ENCODE data around the gene KRTAP17-1. TPM values are rescaled to one million over a fixed set of nuclear protein-coding genes. Genes with fewer than 3 reads are reported as not detected.

Gene KRTAP17-1
- total RNA-seq, 2 experiments from 2014 or later: not detected

- Histone ChIP-seq H3K36me3 (ENCODE audit: insufficient read depth, low read length) (no peaks in the 10 kb centered on the region), H3K9me3 (ENCODE audit: low read length) (no peaks in the 10 kb centered on the region), H3K4me3 (ENCODE audit: low read depth, low read length, poor library complexity, severe bottlenecking) (no peak overlapping the region), H4K20me1 (ENCODE audit: insufficient read depth, low read length) (no peaks in the 10 kb centered on the region), H3K9me2 (ENCODE audit: insufficient read depth, low read length) (no peaks in the 10 kb centered on the region), H3K4me2 (ENCODE audit: low read length) (no peak overlapping the region), H3K79me2 (ENCODE audit: insufficient read depth, low read depth, low read length) (no peaks in the 10 kb centered on the region), H3K27ac (ENCODE audit: low read depth, low read length, poor library complexity, severe bottlenecking) (no peak overlapping the region), H3K4me1 (ENCODE audit: insufficient read depth, low read length, poor library complexity, severe bottlenecking) (no peaks in the 10 kb centered on the region), H2AFZ (ENCODE audit: low read length) (no peak overlapping the region)
- no peak for TF ChIP-seq EZH2phosphoT487 (IDR thresholded peaks at IDR 0.05; ENCODE audit: borderline replicate concordance, low read depth, low read length)
- TF ChIP-seq, protein P1, sequence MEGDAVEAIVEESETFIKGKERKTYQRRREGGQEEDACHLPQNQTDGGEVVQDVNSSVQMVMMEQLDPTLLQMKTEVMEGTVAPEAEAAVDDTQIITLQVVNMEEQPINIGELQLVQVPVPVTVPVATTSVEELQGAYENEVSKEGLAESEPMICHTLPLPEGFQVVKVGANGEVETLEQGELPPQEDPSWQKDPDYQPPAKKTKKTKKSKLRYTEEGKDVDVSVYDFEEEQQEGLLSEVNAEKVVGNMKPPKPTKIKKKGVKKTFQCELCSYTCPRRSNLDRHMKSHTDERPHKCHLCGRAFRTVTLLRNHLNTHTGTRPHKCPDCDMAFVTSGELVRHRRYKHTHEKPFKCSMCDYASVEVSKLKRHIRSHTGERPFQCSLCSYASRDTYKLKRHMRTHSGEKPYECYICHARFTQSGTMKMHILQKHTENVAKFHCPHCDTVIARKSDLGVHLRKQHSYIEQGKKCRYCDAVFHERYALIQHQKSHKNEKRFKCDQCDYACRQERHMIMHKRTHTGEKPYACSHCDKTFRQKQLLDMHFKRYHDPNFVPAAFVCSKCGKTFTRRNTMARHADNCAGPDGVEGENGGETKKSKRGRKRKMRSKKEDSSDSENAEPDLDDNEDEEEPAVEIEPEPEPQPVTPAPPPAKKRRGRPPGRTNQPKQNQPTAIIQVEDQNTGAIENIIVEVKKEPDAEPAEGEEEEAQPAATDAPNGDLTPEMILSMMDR (conservative IDR thresholded peaks at IDR 0.05; ENCODE audit: low read length): no peak
- POLR2A ChIA-PET: no interaction called here
- no peak for DNase-seq (ENCODE audit: low spot score)
- intact Hi-C loops (cut with micrococcal nuclease; ENCODE audit: unreplicated experiment): no loop called here
- CTCF ChIA-PET (ENCODE audit: unreplicated experiment): no interaction called here
- BruUV-seq (replicated peaks): no TSS peak
Observed at GRCh38 chr17:41298458-41299135, 16.9 kb downstream of the KRTAP17-1 start.

DNA sequence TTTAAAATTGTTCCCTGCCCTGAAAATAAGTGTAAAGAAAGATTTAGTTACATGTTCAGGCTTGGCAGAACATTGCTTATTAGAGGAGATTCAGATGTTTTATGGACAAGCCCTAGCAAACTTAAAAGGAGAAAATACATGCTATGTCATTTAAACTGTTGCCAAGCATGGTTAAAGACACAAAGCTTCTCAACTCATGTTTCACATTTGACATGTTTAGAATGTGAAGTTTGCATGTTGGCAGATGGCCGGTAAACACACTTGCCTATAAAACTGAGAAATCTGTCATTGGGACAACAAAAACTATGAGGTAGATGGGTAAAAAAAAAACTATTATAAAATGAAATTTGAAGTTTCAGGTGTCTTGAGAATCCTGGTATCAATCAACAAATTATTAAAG, 18.7 kb downstream of the KRTAP17-1 start:
- ChIA-PET POLR2A (no interaction called here), CTCF (ENCODE audit: unreplicated experiment) (no interaction called here)
- DNase-seq (ENCODE audit: low spot score): no peak
- Histone ChIP-seq H3K36me3 (ENCODE audit: insufficient read depth, low read length) (no peaks in the 10 kb centered on the region), H3K4me3 (ENCODE audit: low read depth, low read length, poor library complexity, severe bottlenecking) (no peak overlapping the region), H3K9me2 (ENCODE audit: insufficient read depth, low read length) (no peaks in the 10 kb centered on the region), H3K4me1 (ENCODE audit: insufficient read depth, low read length, poor library complexity, severe bottlenecking) (no peaks in the 10 kb centered on the region), H2AFZ (ENCODE audit: low read length) (no peak overlapping the region), H3K79me2 (ENCODE audit: insufficient read depth, low read depth, low read length) (no peaks in the 10 kb centered on the region), H3K27ac (ENCODE audit: low read depth, low read length, poor library complexity, severe bottlenecking) (no peak overlapping the region), H3K4me2 (ENCODE audit: low read length) (no peak overlapping the region), H4K20me1 (ENCODE audit: insufficient read depth, low read length) (no peaks in the 10 kb centered on the region), H3K9me3 (ENCODE audit: low read length) (no peaks in the 10 kb centered on the region)
- intact Hi-C loops (cut with micrococcal nuclease; ENCODE audit: unreplicated experiment): no loop called here
- TF ChIP-seq, protein P1 (conservative IDR thresholded peaks at IDR 0.05; ENCODE audit: low read length): no peak
- no peak for TF ChIP-seq EZH2phosphoT487 (IDR thresholded peaks at IDR 0.05; ENCODE audit: borderline replicate concordance, low read depth, low read length)
- no TSS peak for BruUV-seq (replicated peaks)

- POLR2A ChIA-PET: no interaction called here
- H3K4me2 ChIP-seq (ENCODE audit: low read length): no peak overlapping the region
- H3K9me3 ChIP-seq (ENCODE audit: low read length): no peaks in the 10 kb centered on the region
- DNase-seq (ENCODE audit: low spot score): no peak
- intact Hi-C loops (cut with micrococcal nuclease; ENCODE audit: unreplicated experiment): no loop called here
- no peaks in the 10 kb centered on the region for H3K4me1 ChIP-seq (ENCODE audit: insufficient read depth, low read length, poor library complexity, severe bottlenecking)
- CTCF ChIA-PET (ENCODE audit: unreplicated experiment): no interaction called here
- H3K36me3 ChIP-seq (ENCODE audit: insufficient read depth, low read length): no peaks in the 10 kb centered on the region
- no peak for TF ChIP-seq EZH2phosphoT487 (IDR thresholded peaks at IDR 0.05; ENCODE audit: borderline replicate concordance, low read depth, low read length)
- TF ChIP-seq, protein P1 (conservative IDR thresholded peaks at IDR 0.05; ENCODE audit: low read length): no peak
- H3K79me2 ChIP-seq (ENCODE audit: insufficient read depth, low read depth, low read length): no peaks in the 10 kb centered on the region
- H4K20me1 ChIP-seq (ENCODE audit: insufficient read depth, low read length): no peaks in the 10 kb centered on the region
- no peaks in the 10 kb centered on the region for H3K9me2 ChIP-seq (ENCODE audit: insufficient read depth, low read length)
- H2AFZ ChIP-seq (ENCODE audit: low read length): no peak overlapping the region
- H3K4me3 ChIP-seq (ENCODE audit: low read depth, low read length, poor library complexity, severe bottlenecking): no peak overlapping the region
- H3K27ac ChIP-seq (ENCODE audit: low read depth, low read length, poor library complexity, severe bottlenecking): no peak overlapping the region
- BruUV-seq (replicated peaks): no TSS peak
Observed at GRCh38 chr17:41294016-41294415, 21.5 kb downstream of the KRTAP17-1 start.

Data from OCI-LY7 (cell line).